CD4-positive, alpha-beta T cell (primary cell): ENCODE data around the gene HDAC9. TPM values are rescaled to one million over a fixed set of nuclear protein-coding genes. Genes with fewer than 3 reads are reported as not detected.

Experiments
- ATAC-seq: fragments of 200-7000 bp; cut with Tn5 transposase; one replicate; pipeline ENCODE4 v1.10.0; 2022; ENCODE audit warnings: mild to moderate bottlenecking; ENCODE audit not compliant: poor library complexity
- CTCF ChIA-PET: fragments of 350-600 bp; sonication (Branson Sonifier 250); formaldehyde crosslinking; loops from one replicate; lab custom pipeline; 2021; ENCODE audit warnings: antibody characterized with exemption, inconsistent platforms; lab: Charles Lee
- POLR2A ChIA-PET: fragments of 350-600 bp; sonication (Branson Sonifier 250); formaldehyde crosslinking; loops from one replicate; lab custom pipeline; 2021; ENCODE audit warnings: antibody characterized with exemption, inconsistent platforms; lab: Charles Lee
- DNase-seq, 14 experiments: peaks; one replicate each; pipeline ENCODE4 v3.0.0-alpha.2; 2013 to 2020; ENCODE audit warnings: mixed read lengths in 2 of 14
- H3K27ac ChIP-seq, 2 donors: one replicate each; pipeline versions ENCODE4 v1.5.1 to v1.7.0; 2013; ENCODE audit warnings: low read length in 2 of 2, low read depth in 1 of 2, mild to moderate bottlenecking in 1 of 2
- H3K27me3 ChIP-seq, 2 experiments: 1 replicate in 1 of 2; 2 replicates in 1 of 2; pipeline versions ENCODE4 v1.6.1 to v1.7.0; 2013; ENCODE audit warnings: low read length in 2 of 2, control low read depth in 1 of 2, mild to moderate bottlenecking in 1 of 2, moderate library complexity in 1 of 2; ENCODE audit not compliant: insufficient read depth in 2 of 2, control insufficient read depth in 1 of 2
- H3K36me3 ChIP-seq: one replicate; pipeline ENCODE4 v1.6.1; 2013; ENCODE audit warnings: low read length, control low read depth; ENCODE audit not compliant: insufficient read depth
- H3K4me1 ChIP-seq: one replicate; pipeline ENCODE4 v1.6.1; 2013; ENCODE audit warnings: low read length, control low read depth; ENCODE audit not compliant: insufficient read depth
- H3K4me3 ChIP-seq: one replicate; pipeline ENCODE4 v1.5.1; 2013; ENCODE audit warnings: mild to moderate bottlenecking, low read length, moderate library complexity
- H3K9me3 ChIP-seq, 2 experiments: 1 replicate in 1 of 2; 2 replicates in 1 of 2; pipeline versions ENCODE4 v1.6.1 to v1.7.0; 2013; ENCODE audit warnings: low read length in 2 of 2, mild to moderate bottlenecking in 2 of 2, control low read depth in 1 of 2, moderate library complexity in 1 of 2; ENCODE audit not compliant: control insufficient read depth in 1 of 2, insufficient read depth in 1 of 2
- H3K27ac Mint-ChIP-seq: one replicate; pipeline ENCODE4 v1.8.0; 2020; ENCODE audit warnings: mixed read lengths
- H3K27me3 Mint-ChIP-seq: one replicate; pipeline ENCODE4 v1.8.0; 2021; ENCODE audit warnings: mixed read lengths
- H3K36me3 Mint-ChIP-seq: one replicate; pipeline ENCODE4 v1.8.0; 2021; ENCODE audit warnings: low read depth, mixed read lengths
- H3K4me1 Mint-ChIP-seq: one replicate; pipeline ENCODE4 v1.8.0; 2021; ENCODE audit warnings: low read depth, mixed read lengths
- H3K4me3 Mint-ChIP-seq: one replicate; pipeline ENCODE4 v1.8.0; 2020; ENCODE audit warnings: mild to moderate bottlenecking, mixed read lengths
- H3K9me3 Mint-ChIP-seq: one replicate; pipeline ENCODE4 v1.8.0; 2020; ENCODE audit warnings: mixed read lengths
- CTCF ChIP-seq: fragments of 200-600 bp; IDR thresholded peaks from one replicate; pipeline ENCODE4 v1.8.0; 2022; ENCODE audit warnings: antibody characterized with exemption, mild to moderate bottlenecking
- intact Hi-C, 2 experiments: fragments of 100-400 bp; cut with DNase I in 1 of 2; cut with micrococcal nuclease in 1 of 2; formaldehyde crosslinking; loops; one replicate each; pipeline versions ENCODE4 v1.15.1 to v1.9.0; 2023 to 2025; cut with DNase I, micrococcal nuclease
- total RNA-seq, 174 experiments: library from RNA in 2 of 174; stranded (reverse) in 2 of 174; gene quantifications; one replicate each; pipeline ENCODE4 v1.2.3 and lab custom pipeline; 2021 to 2026

HDAC9 gene
- total RNA-seq, 2 experiments from 2014 or later = 0.73 to 1.2 TPM

GRCh38 chr7:18798088-18798906, 302.7 kb downstream of the HDAC9 start:
- ChIA-PET CTCF (no interaction called here), POLR2A (interaction anchor here (0.6 kb wide), 1 partner anchor 522 kb away, joined by 3 read pairs; no protein-coding TSS in a partner anchor)
- Mint-ChIP-seq H3K27ac (no peak overlapping the region), H3K9me3 (no peaks in the 10 kb centered on the region), H3K4me3 (no peak overlapping the region), H3K36me3 (no peaks in the 10 kb centered on the region), H3K27me3 (no peaks in the 10 kb centered on the region), H3K4me1 (no peaks in the 10 kb centered on the region)
- Histone ChIP-seq H3K9me3 (peaks cover 0 to 2% of the 10 kb centered on the region in 2 experiments), H3K4me1 (no peaks in the 10 kb centered on the region), H3K36me3 (no peaks in the 10 kb centered on the region), H3K27me3 (no peaks in the 10 kb centered on the region), H3K27ac (no peak overlapping the region), H3K4me3 (no peak overlapping the region)
- intact Hi-C loops = no loop called here
- no peak for TF ChIP-seq CTCF
- DNase-seq (no peak), ATAC-seq (no peak)

GRCh38 chr7:18799899-18800298, 304.4 kb downstream of the HDAC9 start:
- Histone ChIP-seq H3K27ac (no peak overlapping the region), H3K36me3 (no peaks in the 10 kb centered on the region), H3K9me3 (no peaks in the 10 kb centered on the region), H3K4me3 (no peak overlapping the region), H3K27me3 (no peaks in the 10 kb centered on the region), H3K4me1 (no peaks in the 10 kb centered on the region)
- no peak overlapping the region for H3K27ac Mint-ChIP-seq
- ATAC-seq = no peak
- H3K4me1 Mint-ChIP-seq = no peaks in the 10 kb centered on the region
- no peaks in the 10 kb centered on the region for H3K36me3 Mint-ChIP-seq
- CTCF ChIA-PET = no interaction called here
- H3K27me3 Mint-ChIP-seq = no peaks in the 10 kb centered on the region
- POLR2A ChIA-PET = no interaction called here
- H3K9me3 Mint-ChIP-seq = no peaks in the 10 kb centered on the region
- no peak for TF ChIP-seq CTCF
- H3K4me3 Mint-ChIP-seq = no peak overlapping the region
- intact Hi-C loops = no loop called here
- DNase-seq = no peak

GRCh38 chr7:18803923-18804322, 308.4 kb downstream of the HDAC9 start:
- H3K4me1 ChIP-seq = no peaks in the 10 kb centered on the region
- Mint-ChIP-seq H3K4me3 (no peak overlapping the region), H3K27me3 (no peaks in the 10 kb centered on the region), H3K4me1 (no peaks in the 10 kb centered on the region), H3K27ac (no peak overlapping the region), H3K36me3 (no peaks in the 10 kb centered on the region), H3K9me3 (peaks cover 5% of the 10 kb centered on the region)
- ChIA-PET POLR2A (no interaction called here), CTCF (interaction anchor here (1.0 kb wide), 1 partner anchor 10 kb away, joined by 3 read pairs; no protein-coding TSS in a partner anchor)
- DNase-seq (no peak), ATAC-seq (no peak)
- no peaks in the 10 kb centered on the region for H3K27me3 ChIP-seq
- no peak overlapping the region for H3K4me3 ChIP-seq
- H3K27ac ChIP-seq = no peak overlapping the region
- H3K9me3 ChIP-seq = no peaks in the 10 kb centered on the region
- no peaks in the 10 kb centered on the region for H3K36me3 ChIP-seq
- intact Hi-C loops = no loop called here
- no peak for TF ChIP-seq CTCF
